Mesothelial cell of epicardium (in vitro differentiated cells): ENCODE data around the gene PLD5. TPM values are rescaled to one million over a fixed set of nuclear protein-coding genes. Genes with fewer than 3 reads are reported as not detected.
"Not testable (repeated sequence)": the region's sequence is repeated elsewhere in the genome, so short reads cannot be mapped to it uniquely, and the experiment has no call there.

Experiments used
- DNase-seq, 2 experiments: peaks; one replicate each; pipeline ENCODE4 v3.0.0; 2021; ENCODE audit warnings: low spot score in 2 of 2; ENCODE audit not compliant: unreplicated experiment in 2 of 2
- H3K27ac Mint-ChIP-seq: 2 replicates; pipeline ENCODE4 v1.8.0; 2021; ENCODE audit warnings: mixed read lengths
- H3K27me3 Mint-ChIP-seq: 2 replicates; pipeline ENCODE4 v1.8.0; 2021; ENCODE audit warnings: low read depth, mixed read lengths
- H3K36me3 Mint-ChIP-seq: 2 replicates; pipeline ENCODE4 v1.8.0; 2021; ENCODE audit warnings: mixed read lengths
- H3K4me1 Mint-ChIP-seq: 2 replicates; pipeline ENCODE4 v1.8.0; 2021; ENCODE audit warnings: mixed read lengths
- H3K4me3 Mint-ChIP-seq: 2 replicates; pipeline ENCODE4 v1.8.0; 2021; ENCODE audit warnings: mild to moderate bottlenecking, moderate library complexity, mixed read lengths
- H3K9me3 Mint-ChIP-seq: 2 replicates; pipeline ENCODE4 v1.8.0; 2021; ENCODE audit warnings: mixed read lengths
- CTCF ChIP-seq: fragments of 200-600 bp; sonication (generic); IDR thresholded peaks from one replicate; pipeline ENCODE4 v1.5.0; 2021; ENCODE audit warnings: antibody characterized with exemption; ENCODE audit not compliant: unreplicated experiment
- total RNA-seq: library from RNA; stranded (reverse); gene quantifications from 3 replicates; pipeline ENCODE4 v1.2.1, GENCODE V29; 2021

Gene PLD5
- total RNA-seq, 1 donor from 2014 or later, result 4.3 TPM

GRCh38 chr1:242211254-242212022 lies 313.1 kb downstream of the PLD5 start:
- Mint-ChIP-seq H3K9me3 (peaks cover 25% of the 10 kb centered on the region), H3K27me3 (no peaks in the 10 kb centered on the region), H3K4me3 (no peak overlapping the region)

GRCh38 chr1:242210316-242210715 lies 314.2 kb downstream of the PLD5 start:
- H3K4me3 Mint-ChIP-seq, H3K36me3 Mint-ChIP-seq, DNase-seq, H3K27ac Mint-ChIP-seq, H3K27me3 Mint-ChIP-seq: not testable (repeated sequence)
- H3K4me1 Mint-ChIP-seq, result peaks cover 11% of the 10 kb centered on the region
- H3K9me3 Mint-ChIP-seq, result peaks cover 16% of the 10 kb centered on the region

More at GRCh38 chr1:242211254-242212022, 313.1 kb downstream of the PLD5 start:
- Mint-ChIP-seq H3K36me3 (peaks cover 6% of the 10 kb centered on the region), H3K27ac (peak overlapping the region; percentile 40), H3K4me1 (peaks cover 11% of the 10 kb centered on the region)
- DNase-seq, result no peak
- no peak for TF ChIP-seq CTCF

GRCh38 chr1:242209063-242209462 lies 315.4 kb downstream of the PLD5 start:
- Mint-ChIP-seq H3K27ac (no peak overlapping the region), H3K27me3 (no peaks in the 10 kb centered on the region), H3K36me3 (no peaks in the 10 kb centered on the region), H3K4me3 (no peak overlapping the region), H3K9me3 (peaks cover 11% of the 10 kb centered on the region), H3K4me1 (peaks cover 11% of the 10 kb centered on the region)
- no peak for DNase-seq
- TF ChIP-seq CTCF, result no peak

GRCh38 chr1:242208021-242208420 lies 316.5 kb downstream of the PLD5 start:
- Mint-ChIP-seq H3K36me3 (no peaks in the 10 kb centered on the region), H3K4me3 (no peak overlapping the region), H3K9me3 (peaks cover 6% of the 10 kb centered on the region), H3K27ac (no peak overlapping the region), H3K4me1 (peaks cover 11% of the 10 kb centered on the region), H3K27me3 (no peaks in the 10 kb centered on the region)
- TF ChIP-seq CTCF, result no peak
- DNase-seq, result no peak

GRCh38 chr1:242206994-242207393 lies 317.5 kb downstream of the PLD5 start:
- H3K4me1 Mint-ChIP-seq, result peaks cover 11% of the 10 kb centered on the region
- H3K4me3 Mint-ChIP-seq, result no peak overlapping the region
- no peaks in the 10 kb centered on the region for H3K27me3 Mint-ChIP-seq
- DNase-seq, result no peak
- peaks cover 6% of the 10 kb centered on the region for H3K9me3 Mint-ChIP-seq
- no peak overlapping the region for H3K27ac Mint-ChIP-seq
- no peak for TF ChIP-seq CTCF
- H3K36me3 Mint-ChIP-seq, result no peaks in the 10 kb centered on the region

GRCh38 chr1:242205622-242206489 lies 318.6 kb downstream of the PLD5 start:
- Mint-ChIP-seq H3K36me3 (no peaks in the 10 kb centered on the region), H3K9me3 (peaks cover 10% of the 10 kb centered on the region), H3K27ac (no peak overlapping the region), H3K27me3 (no peaks in the 10 kb centered on the region), H3K4me1 (peaks cover 1% of the 10 kb centered on the region), H3K4me3 (no peak overlapping the region)
- DNase-seq, result no peak
- no peak for TF ChIP-seq CTCF
